Prostate gland (tissue), 2 donors: ENCODE results near the gene MARCHF3. TPM values are rescaled to one million over a fixed set of nuclear protein-coding genes. Genes with fewer than 3 reads are reported as not detected.

ENCODE experiments used
- DNase-seq: peaks from one replicate; pipeline ENCODE4 v3.0.0-alpha.2; 2019; ENCODE audit warnings: low spot score
- H3K27ac ChIP-seq, 2 donors: fragments of 200-600 bp; sonication (generic); 2 replicates each; pipeline ENCODE4 v1.5.1; 2017 to 2019
- H3K27me3 ChIP-seq: fragments of 200-600 bp; sonication (generic); replicated peaks from 2 replicates; pipeline ENCODE4 v1.5.1; 2019; ENCODE audit not compliant: insufficient read depth
- H3K36me3 ChIP-seq, 2 donors: fragments of 200-600 bp; sonication (generic); 1 replicate in 1 of 2; 2 replicates in 1 of 2; pipeline versions ENCODE4 v1.5.1 to v1.8.1; 2017 to 2019
- H3K4me1 ChIP-seq: fragments of 200-600 bp; sonication (generic); replicated peaks from 2 replicates; pipeline ENCODE4 v1.5.1; 2019
- H3K4me3 ChIP-seq, 2 donors: fragments of 200-600 bp; sonication (generic); 2 replicates each; pipeline ENCODE4 v1.5.1; 2017 to 2019
- H3K9me3 ChIP-seq: fragments of 200-600 bp; sonication (generic); 2 replicates; pipeline ENCODE4 v1.5.1; 2017
- CTCF ChIP-seq, 4 experiments: fragments of 200-600 bp in 2 of 4; fragments of 450-650 bp in 2 of 4; sonication (generic) in 2 of 4; IDR thresholded peaks; 1 replicate in 3 of 4; 2 replicates in 1 of 4; pipeline ENCODE4 v1.5.1; 2016 to 2019; ENCODE audit warnings: antibody characterized with exemption in 4 of 4, mild to moderate bottlenecking in 2 of 4, moderate library complexity in 2 of 4
- POLR2A ChIP-seq: fragments of 450-650 bp; IDR thresholded peaks from one replicate; pipeline ENCODE4 v1.6.1; 2016; ENCODE audit warnings: antibody characterized with exemption, mild to moderate bottlenecking
- POLR2AphosphoS5 ChIP-seq: sonication (generic); formaldehyde crosslinking; IDR thresholded peaks from one replicate; pipeline ENCODE4 v1.6.1; 2017; ENCODE audit warnings: antibody characterized with exemption
- WGBS: methylation state at CpG from one replicate; pipeline ENCODE4 v1.1.5; 2018; 5-methylcytosine and 5-hydroxymethylcytosine counted together
- intact Hi-C: fragments of 100-400 bp; cut with DNase I; formaldehyde crosslinking; loops from one replicate; pipeline ENCODE4 v1.14.2; 2022
- total RNA-seq, 2 donors: library from RNA; depleted of rRNA; stranded (reverse); fragments of >200 nt; gene quantifications; one replicate each; pipeline ENCODE4 v1.1.0, GENCODE V29; 2016

MARCHF3 gene
- total RNA-seq, 2 donors from 2014 or later: 1.2 to 21.1 TPM

- intact Hi-C loops: no loop called here
- no peak for TF ChIP-seq CTCF (IDR thresholded peaks at IDR 0.05)
- no peak for TF ChIP-seq POLR2AphosphoS5
- TF ChIP-seq POLR2A: no peak
- H3K27me3 ChIP-seq: no peaks in the 10 kb centered on the region
- H3K27ac ChIP-seq: no peak overlapping the region
- no peak for DNase-seq
- H3K4me3 ChIP-seq: no peak overlapping the region
- 95% methylated on average over 4 of the region's 4 CpGs for WGBS
- H3K4me1 ChIP-seq: no peaks in the 10 kb centered on the region
- H3K36me3 ChIP-seq: no peaks in the 10 kb centered on the region
- H3K9me3 ChIP-seq: no peaks in the 10 kb centered on the region
These were observed 167.0 kb downstream of the MARCHF3 start for GRCh38 chr5:126863402-126863801.

- TF ChIP-seq POLR2AphosphoS5 (no peak), POLR2A (no peak), CTCF (IDR thresholded peaks at IDR 0.05) (no peak)
- WGBS: 79% methylated on average over 11 of the region's 11 CpGs
- Histone ChIP-seq H3K36me3 (no peaks in the 10 kb centered on the region), H3K4me1 (no peaks in the 10 kb centered on the region), H3K27me3 (no peaks in the 10 kb centered on the region), H3K9me3 (no peaks in the 10 kb centered on the region), H3K4me3 (no peak overlapping the region), H3K27ac (no peak overlapping the region)
- no peak for DNase-seq
- intact Hi-C loops: no loop called here
These were observed 171.9 kb downstream of the MARCHF3 start for GRCh38 chr5:126858441-126858840.

GRCh38 chr5:126857472-126858410 lies 172.6 kb downstream of the MARCHF3 start:
- DNase-seq: no peak
- Histone ChIP-seq H3K4me1 (no peaks in the 10 kb centered on the region), H3K27ac (no peak overlapping the region), H3K4me3 (no peak overlapping the region), H3K27me3 (no peaks in the 10 kb centered on the region), H3K36me3 (no peaks in the 10 kb centered on the region), H3K9me3 (no peaks in the 10 kb centered on the region)
- intact Hi-C loops: no loop called here
- WGBS: 60% methylated on average over 12 of the region's 13 CpGs
- no peak for TF ChIP-seq CTCF (IDR thresholded peaks at IDR 0.05)
- TF ChIP-seq POLR2A: no peak
- TF ChIP-seq POLR2AphosphoS5: no peak

GRCh38 chr5:126855266-126855665 lies 175.1 kb downstream of the MARCHF3 start:
- no peaks in the 10 kb centered on the region for H3K27me3 ChIP-seq
- DNase-seq: no peak
- no peak overlapping the region for H3K27ac ChIP-seq
- WGBS: 66% methylated on average over 8 of the region's 8 CpGs
- H3K4me1 ChIP-seq: no peaks in the 10 kb centered on the region
- no peaks in the 10 kb centered on the region for H3K9me3 ChIP-seq
- TF ChIP-seq POLR2A: no peak
- TF ChIP-seq POLR2AphosphoS5: no peak
- TF ChIP-seq CTCF (IDR thresholded peaks at IDR 0.05): no peak
- no peak overlapping the region for H3K4me3 ChIP-seq
- intact Hi-C loops: no loop called here
- H3K36me3 ChIP-seq: no peaks in the 10 kb centered on the region
